Middle frontal gyrus (tissue), 1 donor: ENCODE data around the gene INHBE.
"Not testable (repeated sequence)": the region's sequence is repeated elsewhere in the genome, so short reads cannot be mapped to it uniquely, and the experiment has no call there.

Experiments used
- DNase-seq: peaks from one replicate; pipeline ENCODE4 v3.0.0-alpha.2; 2015; ENCODE audit warnings: low spot score; ENCODE audit errors: extremely low spot score

Gene INHBE

GRCh38 chr12:57454566-57455373 lies at the start of gene INHBE:
TSS of gene INHBE (plus strand) at chr12:57455307. CDS start at chr12:57455537, 230 bp downstream.
- no peak for DNase-seq

GRCh38 chr12:57410534-57410933 lies 44.6 kb upstream of the INHBE start:
- no peak for DNase-seq

- not testable (repeated sequence) for DNase-seq
Observed at GRCh38 chr12:57414160-57414559, 40.9 kb upstream of the INHBE start.

GRCh38 chr12:57415088-57415487 lies 40.0 kb upstream of the INHBE start:
- DNase-seq = no peak

- no peak for DNase-seq
Observed at GRCh38 chr12:57416039-57416996, 38.8 kb upstream of the INHBE start.

GRCh38 chr12:57418255-57418654 lies 36.9 kb upstream of the INHBE start:
- no peak for DNase-seq

- DNase-seq = no peak
Observed at GRCh38 chr12:57419495-57419894, 35.6 kb upstream of the INHBE start.

- no peak for DNase-seq
Observed at GRCh38 chr12:57420482-57420881, 34.6 kb upstream of the INHBE start.

GRCh38 chr12:57426948-57427347 lies 28.2 kb upstream of the INHBE start:
- DNase-seq = not testable (repeated sequence)

- no peak for DNase-seq
Observed at GRCh38 chr12:57428965-57429364, 26.1 kb upstream of the INHBE start.

- DNase-seq = no peak
Observed at GRCh38 chr12:57429473-57430111, 25.5 kb upstream of the INHBE start.

GRCh38 chr12:57430112-57430930 lies 24.8 kb upstream of the INHBE start:
- DNase-seq = no peak

- peak; percentile 92 for DNase-seq
Observed at GRCh38 chr12:57430931-57431566, 24.1 kb upstream of the INHBE start, which contains the start of gene R3HDM2. TSS of gene R3HDM2 (minus strand) at chr12:57431043. CDS start at chr12:57310428, 120,615 bp downstream.

GRCh38 chr12:57431654-57432188 lies 23.4 kb upstream of the INHBE start:
- DNase-seq = no peak

- no peak for DNase-seq
Observed at GRCh38 chr12:57433370-57433769, 21.7 kb upstream of the INHBE start.

- no peak for DNase-seq
Observed at GRCh38 chr12:57434517-57435223, 20.4 kb upstream of the INHBE start, which contains the start of gene INHBC. TSS of gene INHBC (plus strand) at chr12:57434784. CDS start at chr12:57434887, 103 bp downstream.

- no peak for DNase-seq
Observed at GRCh38 chr12:57435293-57435692, 19.8 kb upstream of the INHBE start.

- no peak for DNase-seq
Observed at GRCh38 chr12:57438400-57438799, 16.7 kb upstream of the INHBE start.

- DNase-seq = no peak
Observed at GRCh38 chr12:57439762-57440266, 15.3 kb upstream of the INHBE start.
